ENCODE measurements around the gene FGD3. TPM values are rescaled to one million over a fixed set of nuclear protein-coding genes. Genes with fewer than 3 reads are reported as not detected.

FGD3 gene
- total RNA-seq, 1 experiment from 2014 or later, result 1.8 TPM

DNA sequence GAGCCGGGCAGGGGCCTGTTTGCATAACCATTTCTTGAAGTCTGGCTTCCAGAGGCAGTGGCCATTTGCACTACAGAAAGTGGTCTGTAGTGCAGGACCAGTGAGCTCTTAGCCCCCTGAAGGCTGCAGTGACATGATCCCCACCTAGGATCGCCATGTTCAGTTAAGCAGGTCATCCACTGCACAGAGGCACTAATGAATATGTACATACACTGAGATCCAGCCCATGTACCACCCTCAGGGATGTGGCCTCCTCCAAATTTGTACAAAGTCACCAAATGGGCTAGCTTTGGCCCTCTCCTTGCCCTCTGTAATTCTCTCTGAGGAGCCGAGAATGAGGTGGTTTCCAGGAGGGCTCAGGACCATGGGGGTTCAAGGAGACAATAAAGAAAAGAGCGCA, 102.9 kb downstream of the FGD3 start:
- no peak overlapping the region for H3K18ac ChIP-seq (ENCODE audit: insufficient read length, low read depth, low read length)
- H2BK20ac ChIP-seq (ENCODE audit: low read depth, low read length, poor library complexity, severe bottlenecking), result no peak overlapping the region
- H4K91ac ChIP-seq (ENCODE audit: insufficient read length, low read depth, low read length), result no peak overlapping the region
- no peaks in the 10 kb centered on the region for H4K20me1 ChIP-seq (ENCODE audit: control insufficient read depth, insufficient read depth, insufficient read length)
- no peak overlapping the region; a peak in 1 of 7 replicates for H3K27ac Mint-ChIP-seq
- no peaks in the 10 kb centered on the region for H3K27me3 ChIP-seq (ENCODE audit: insufficient read depth, low read length)
- H2BK5ac ChIP-seq (ENCODE audit: insufficient read length, low read length), result no peak overlapping the region
- no peak overlapping the region for H3K4ac ChIP-seq (ENCODE audit: low read depth, low read length)
- no peaks in the 10 kb centered on the region for H3K79me1 ChIP-seq (ENCODE audit: insufficient read depth, low read depth, low read length, poor library complexity, severe bottlenecking)
- H3K56ac ChIP-seq (ENCODE audit: insufficient read length, low read depth, low read length), result no peak overlapping the region
- no peak overlapping the region for H2AK5ac ChIP-seq (ENCODE audit: insufficient read length, low read length)
- H3K27ac ChIP-seq (ENCODE audit: insufficient read length, low read depth, low read length), result no peak overlapping the region
- H3K23ac ChIP-seq (ENCODE audit: insufficient read length, low read depth, low read length), result no peak overlapping the region
- H3K79me2 ChIP-seq (ENCODE audit: insufficient read depth, low read length), result no peaks in the 10 kb centered on the region
- H4K8ac ChIP-seq (replicated peaks; ENCODE audit: insufficient read length, low read depth, low read length), result no peak overlapping the region
- H3K4me3 Mint-ChIP-seq, result no peak overlapping the region
- H3K23me2 ChIP-seq (ENCODE audit: insufficient read length, low read depth, low read length, poor library complexity, severe bottlenecking), result no peaks in the 10 kb centered on the region
- H3K27me3 Mint-ChIP-seq (ENCODE audit: low read depth), result peaks cover 17% of the 10 kb centered on the region
- no peak overlapping the region for H2BK12ac ChIP-seq (ENCODE audit: insufficient read length, low read depth, low read length)
- peaks cover 0 to 5% (median 0%) of the 10 kb centered on the region in 3 experiments; a peak in 2 of 7 replicates for H3K36me3 Mint-ChIP-seq (ENCODE audit: insufficient read depth in 1 of 3, low read depth in 3 of 3)
- no peaks in the 10 kb centered on the region for H3K4me1 ChIP-seq (ENCODE audit: insufficient read depth, low read length)
- no peak overlapping the region for H3K4me2 ChIP-seq (ENCODE audit: insufficient read depth, insufficient read length, low read length)
- no peak overlapping the region for H3T11ph ChIP-seq (ENCODE audit: low read length)
- TF ChIP-seq, protein P1, sequence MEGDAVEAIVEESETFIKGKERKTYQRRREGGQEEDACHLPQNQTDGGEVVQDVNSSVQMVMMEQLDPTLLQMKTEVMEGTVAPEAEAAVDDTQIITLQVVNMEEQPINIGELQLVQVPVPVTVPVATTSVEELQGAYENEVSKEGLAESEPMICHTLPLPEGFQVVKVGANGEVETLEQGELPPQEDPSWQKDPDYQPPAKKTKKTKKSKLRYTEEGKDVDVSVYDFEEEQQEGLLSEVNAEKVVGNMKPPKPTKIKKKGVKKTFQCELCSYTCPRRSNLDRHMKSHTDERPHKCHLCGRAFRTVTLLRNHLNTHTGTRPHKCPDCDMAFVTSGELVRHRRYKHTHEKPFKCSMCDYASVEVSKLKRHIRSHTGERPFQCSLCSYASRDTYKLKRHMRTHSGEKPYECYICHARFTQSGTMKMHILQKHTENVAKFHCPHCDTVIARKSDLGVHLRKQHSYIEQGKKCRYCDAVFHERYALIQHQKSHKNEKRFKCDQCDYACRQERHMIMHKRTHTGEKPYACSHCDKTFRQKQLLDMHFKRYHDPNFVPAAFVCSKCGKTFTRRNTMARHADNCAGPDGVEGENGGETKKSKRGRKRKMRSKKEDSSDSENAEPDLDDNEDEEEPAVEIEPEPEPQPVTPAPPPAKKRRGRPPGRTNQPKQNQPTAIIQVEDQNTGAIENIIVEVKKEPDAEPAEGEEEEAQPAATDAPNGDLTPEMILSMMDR (conservative IDR thresholded peaks at IDR 0.05), result no peak
- peaks cover 3 to 4% of the 10 kb centered on the region in 2 experiments; a peak in 1 of 5 replicates for H3K9me3 Mint-ChIP-seq
- no peaks in the 10 kb centered on the region for H3K9me3 ChIP-seq (ENCODE audit: control insufficient read depth, low read depth, low read length)
- H2BK120ac ChIP-seq (ENCODE audit: low read depth, low read length, poor library complexity, severe bottlenecking), result no peak overlapping the region
- no peak overlapping the region for H2AFZ ChIP-seq (ENCODE audit: low read length)
- no peak overlapping the region for H2BK15ac ChIP-seq (ENCODE audit: low read depth, low read length)
- peak overlapping the region; percentile 44; the same call in 1 of the 2 replicates for H3K14ac ChIP-seq (ENCODE audit: insufficient read depth, low read length)
- peaks cover 24 to 27% of the 10 kb centered on the region in 2 experiments for H3K4me1 Mint-ChIP-seq
- no peak overlapping the region for H3K9ac ChIP-seq (ENCODE audit: extremely low read depth, insufficient read length, low read length)
- DNase-seq, result no peak
- H4K5ac ChIP-seq (ENCODE audit: insufficient read length, low read depth, low read length), result no peak overlapping the region
- WGBS (ENCODE audit: extremely low coverage, insufficient read length, low lambda C conversion rate), result no CpG with 5 or more reads among the region's 4 CpGs
